HL-60 (cell line): ENCODE measurements around the gene HOXB5.
A peak's percentile ranks its signal among the peaks of the same experiment; 100 is the strongest.

Experiments
- DNase-seq, 2 experiments: peaks; one replicate each; pipeline ENCODE4 v3.0.0-alpha.2; 2010 to 2020; ENCODE audit warnings: low read depth in 1 of 2, low spot score in 1 of 2
- H3K27ac ChIP-seq: fragments of 250-450 bp; sonication (Bioruptor Pico); replicated peaks from 2 replicates; pipeline ENCODE4 v1.5.1; 2020; ENCODE audit warnings: mild to moderate bottlenecking, moderate library complexity
- H3K27me3 ChIP-seq: fragments of 250-450 bp; sonication (Bioruptor Pico); 2 replicates; pipeline ENCODE4 v1.5.1; 2021; ENCODE audit warnings: mild to moderate bottlenecking, moderate library complexity; ENCODE audit not compliant: insufficient read depth, poor library complexity, severe bottlenecking
- H3K4me3 ChIP-seq: replicated peaks from 2 replicates; pipeline ENCODE4 v1.5.1; 2011; ENCODE audit warnings: mild to moderate bottlenecking, control low read depth, low read length; ENCODE audit not compliant: insufficient read depth
- CTCF ChIP-seq: IDR thresholded peaks from one replicate; pipeline ENCODE4 v1.5.1; 2011; ENCODE audit warnings: low read length, control low read depth, inconsistent platforms; ENCODE audit not compliant: insufficient read depth
- GABPA ChIP-seq: IDR thresholded peaks from 2 replicates; pipeline ENCODE4 v1.6.1; 2012; ENCODE audit warnings: low read depth
- POLR2AphosphoS5 ChIP-seq: IDR thresholded peaks from 2 replicates; pipeline ENCODE4 v1.6.1; 2012; ENCODE audit warnings: low read depth
- REST ChIP-seq: IDR thresholded peaks from 2 replicates; pipeline ENCODE4 v1.6.1; 2012; ENCODE audit warnings: low read depth; ENCODE audit not compliant: insufficient replicate concordance
- SPI1 ChIP-seq: IDR thresholded peaks from 2 replicates; pipeline ENCODE4 v1.6.1; 2012; ENCODE audit warnings: low read depth, mild to moderate bottlenecking, borderline replicate concordance

Gene HOXB5

GRCh38 chr17:48629411-48629759 is 35.8 kb upstream of the HOXB5 start:
- no peak overlapping the region for H3K4me3 ChIP-seq
- TF ChIP-seq CTCF, result no peak
- no peak for TF ChIP-seq GABPA
- TF ChIP-seq REST, result no peak
- no peak for TF ChIP-seq SPI1
- no peak for TF ChIP-seq POLR2AphosphoS5
- DNase-seq, result no peak
- H3K27me3 ChIP-seq, result peaks cover 84% of the 10 kb centered on the region
- H3K27ac ChIP-seq, result no peak overlapping the region

GRCh38 chr17:48628649-48629410 is 35.3 kb upstream of the HOXB5 start:
- Histone ChIP-seq H3K4me3 (no peak overlapping the region), H3K27me3 (peaks cover 84% of the 10 kb centered on the region), H3K27ac (no peak overlapping the region)
- no peak for TF ChIP-seq POLR2AphosphoS5
- no peak for TF ChIP-seq SPI1
- no peak for TF ChIP-seq CTCF
- no peak for TF ChIP-seq GABPA
- TF ChIP-seq REST, result no peak
- peak in 1 of 2 experiments; percentile 11 for DNase-seq

GRCh38 chr17:48627623-48628521 is 34.3 kb upstream of the HOXB5 start:
- Histone ChIP-seq H3K27me3 (peaks cover 84% of the 10 kb centered on the region), H3K27ac (no peak overlapping the region), H3K4me3 (no peak overlapping the region)
- no peak for TF ChIP-seq GABPA
- no peak for TF ChIP-seq SPI1
- no peak for TF ChIP-seq CTCF
- no peak for TF ChIP-seq REST
- no peak for TF ChIP-seq POLR2AphosphoS5
- no peak for DNase-seq
